ENCODE data around the gene NUDT9.
"Not testable (repeated sequence)": the region's sequence is repeated elsewhere in the genome, so short reads cannot be mapped to it uniquely, and the experiment has no call there.

The NUDT9 gene, protein sequence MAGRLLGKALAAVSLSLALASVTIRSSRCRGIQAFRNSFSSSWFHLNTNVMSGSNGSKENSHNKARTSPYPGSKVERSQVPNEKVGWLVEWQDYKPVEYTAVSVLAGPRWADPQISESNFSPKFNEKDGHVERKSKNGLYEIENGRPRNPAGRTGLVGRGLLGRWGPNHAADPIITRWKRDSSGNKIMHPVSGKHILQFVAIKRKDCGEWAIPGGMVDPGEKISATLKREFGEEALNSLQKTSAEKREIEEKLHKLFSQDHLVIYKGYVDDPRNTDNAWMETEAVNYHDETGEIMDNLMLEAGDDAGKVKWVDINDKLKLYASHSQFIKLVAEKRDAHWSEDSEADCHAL

DNA sequence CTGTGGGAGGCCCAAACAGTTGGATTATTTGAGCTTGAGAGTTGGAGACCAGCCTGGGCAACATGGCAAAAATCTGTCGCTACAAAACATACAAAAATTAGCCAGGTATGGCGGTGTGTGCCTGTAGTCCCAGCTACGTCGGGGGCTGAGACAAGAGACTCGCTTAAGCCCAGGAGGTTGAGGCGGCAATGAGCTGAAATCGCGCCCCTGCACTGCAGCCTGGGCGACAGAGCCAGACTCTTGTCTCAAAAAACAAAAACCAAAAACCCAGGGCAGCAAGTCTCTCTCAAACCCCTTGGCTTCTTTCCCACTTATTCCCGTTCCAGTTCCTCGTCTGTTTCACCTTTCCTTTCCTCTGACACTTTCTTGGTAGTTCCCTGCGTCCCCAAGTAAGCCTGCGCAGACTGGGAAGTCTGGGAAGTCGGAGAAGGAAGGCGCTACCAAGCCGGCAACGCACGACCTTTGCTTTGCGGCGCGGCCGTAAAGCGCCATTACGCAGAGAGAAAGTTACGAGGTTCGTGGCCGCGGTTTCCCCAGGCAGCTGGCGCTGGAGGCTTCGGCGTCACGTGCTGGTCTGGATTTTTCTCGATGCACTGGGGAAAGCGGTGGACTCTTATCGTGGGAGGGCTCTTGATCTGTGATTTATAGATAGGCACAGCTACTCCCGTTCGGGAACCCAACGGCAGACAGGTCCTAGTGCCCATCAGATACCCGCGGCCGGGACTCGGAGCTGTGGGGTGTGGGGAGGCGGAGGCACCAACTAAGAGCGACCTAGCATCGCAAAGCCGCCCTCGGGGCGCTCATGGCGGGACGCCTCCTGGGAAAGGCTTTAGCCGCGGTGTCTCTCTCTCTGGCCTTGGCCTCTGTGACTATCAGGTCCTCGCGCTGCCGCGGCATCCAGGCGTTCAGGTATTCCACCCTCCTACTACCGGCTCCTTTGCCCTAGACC, at the start of gene NUDT9:
Gene NUDT9, plus strand, starts transcription at position 470 of the 949 bp plus-strand sequence. Its CDS starts 333 bp downstream, at position 803.
- DNase-seq: peak; percentile 94

DNA sequence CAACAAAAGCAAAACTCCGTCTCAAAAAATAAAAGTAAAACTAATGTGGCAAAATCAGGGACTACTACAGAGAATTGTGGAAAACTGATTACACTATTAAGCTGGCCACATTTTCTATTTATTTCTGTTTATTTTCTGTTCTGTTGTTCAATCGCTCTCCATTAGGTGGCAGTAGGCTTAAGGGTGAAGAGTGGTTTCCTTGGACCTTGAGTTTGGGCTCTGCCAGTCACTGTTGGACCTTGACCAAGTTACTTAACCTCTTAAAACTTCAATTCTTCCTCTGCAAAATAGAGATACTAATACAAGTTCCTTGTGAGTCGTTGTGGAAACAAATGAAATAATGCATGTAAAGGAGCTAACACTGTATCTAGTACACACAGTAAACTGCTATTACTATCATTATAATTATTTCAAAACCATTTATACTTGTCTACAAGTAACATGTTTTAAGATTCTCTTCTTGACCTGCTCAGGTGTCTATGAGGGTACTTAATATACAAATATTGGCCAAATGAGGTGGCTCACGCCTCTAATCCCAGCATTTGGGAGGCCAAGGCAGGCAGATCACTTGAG, 46.6 kb upstream of the NUDT9 start:
- DNase-seq: peak; percentile 36

DNA sequence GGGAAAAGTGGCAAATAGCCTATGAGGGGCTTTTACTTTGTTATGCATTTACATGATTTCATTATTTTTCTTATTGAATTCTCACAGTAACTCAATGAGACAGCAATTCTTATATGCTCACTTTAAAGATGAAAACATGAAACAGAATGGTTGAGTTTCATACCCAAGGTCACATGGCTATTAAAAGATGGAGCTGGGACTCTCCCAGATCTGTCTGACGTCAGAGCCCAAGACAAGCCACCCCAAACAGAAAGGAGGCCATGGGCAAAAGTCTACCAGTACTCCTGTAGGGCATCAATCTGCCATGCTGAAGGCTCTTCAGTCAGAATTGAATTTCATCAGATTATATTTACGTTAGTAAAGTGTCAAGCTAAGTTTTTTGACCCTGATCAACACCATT, 44.6 kb upstream of the NUDT9 start:
- no peak for DNase-seq

DNA sequence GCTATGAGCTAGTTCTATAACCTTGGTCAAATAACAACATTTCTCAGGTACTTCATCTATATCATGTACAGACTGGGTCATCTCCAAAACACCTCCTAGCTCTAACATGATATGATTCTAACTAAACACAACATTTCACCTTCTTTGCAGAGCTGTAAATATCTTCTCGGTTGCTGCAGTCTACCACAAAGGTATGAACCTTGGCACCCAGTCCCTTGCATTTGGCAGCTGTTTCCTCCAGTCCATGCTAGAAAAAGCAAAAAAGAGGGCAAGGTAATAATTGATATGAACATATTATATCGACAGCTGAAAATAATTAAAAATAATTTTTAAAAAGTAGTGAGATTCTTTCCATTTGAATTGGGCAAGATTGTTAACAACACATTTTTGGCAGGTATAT, 40.3 kb upstream of the NUDT9 start:
- no peak for DNase-seq

DNA sequence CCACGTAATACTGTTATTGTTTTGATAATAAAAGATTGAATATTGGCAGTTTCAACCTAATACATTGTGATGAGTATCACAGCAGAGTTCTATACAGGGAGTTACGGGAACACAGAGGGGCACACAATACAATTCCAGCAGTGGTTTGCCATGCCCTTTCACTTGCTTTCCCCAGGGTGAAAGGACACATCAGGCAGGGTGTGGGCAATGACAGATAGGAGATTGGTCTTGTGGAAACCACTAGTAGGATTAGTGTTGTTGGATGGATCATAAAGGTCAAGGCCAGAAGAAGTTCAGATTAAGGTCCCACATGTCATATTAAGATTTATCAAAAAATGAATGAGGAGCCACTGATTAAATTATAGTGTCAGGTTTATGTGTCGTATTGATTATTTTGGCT, 39.4 kb upstream of the NUDT9 start:
- DNase-seq: no peak

DNA sequence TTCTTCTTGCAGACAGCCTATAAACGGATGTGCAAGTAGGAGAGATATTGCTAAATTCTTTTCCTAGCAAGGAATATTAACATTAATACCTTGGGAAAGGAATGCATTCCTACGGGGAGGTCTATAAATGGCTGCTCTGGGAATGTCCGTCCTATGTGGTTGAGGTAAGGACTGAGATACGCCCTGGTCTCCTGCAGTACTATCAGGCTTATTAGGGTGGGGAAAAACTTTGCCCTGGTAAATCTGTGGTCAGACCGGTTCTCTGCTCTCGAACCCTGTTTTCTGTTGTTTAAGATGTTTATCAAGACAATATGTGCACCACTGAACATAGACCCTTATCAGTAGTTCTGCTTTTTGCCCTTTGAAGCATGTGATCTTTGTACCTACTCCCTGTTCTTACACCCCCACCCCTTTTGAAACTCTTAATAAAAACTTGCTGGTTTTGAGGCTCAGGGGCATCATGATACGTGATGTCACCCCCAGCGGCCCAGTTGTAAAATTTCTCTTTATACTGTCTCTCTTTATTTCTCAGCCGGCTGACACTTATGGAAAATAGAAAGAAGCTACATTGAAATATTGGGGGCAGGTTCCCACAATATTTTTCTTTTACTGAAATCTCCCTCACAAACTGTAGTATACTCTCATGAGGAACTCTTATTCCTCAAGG, 37.8 kb upstream of the NUDT9 start:
- not testable (repeated sequence) for DNase-seq

DNA sequence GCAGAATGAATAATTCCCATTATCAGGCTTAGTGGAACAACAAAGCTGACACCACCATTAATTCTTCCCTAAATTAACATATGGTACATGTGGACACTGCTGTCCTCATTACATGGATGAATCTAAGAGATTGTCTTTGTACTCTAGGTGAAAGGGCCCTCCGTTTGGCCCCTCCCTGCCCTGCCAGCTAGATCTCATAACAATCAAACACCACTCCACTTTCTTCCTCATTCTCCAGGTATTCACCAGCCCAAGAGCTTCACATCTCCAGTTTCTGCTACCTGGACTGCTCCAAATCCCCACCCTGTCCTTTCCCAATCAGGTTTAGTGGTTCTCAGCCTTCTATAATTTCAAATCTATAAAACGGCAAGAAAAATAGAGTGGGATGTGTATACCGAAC, 35.1 kb upstream of the NUDT9 start:
- no peak for DNase-seq

DNA sequence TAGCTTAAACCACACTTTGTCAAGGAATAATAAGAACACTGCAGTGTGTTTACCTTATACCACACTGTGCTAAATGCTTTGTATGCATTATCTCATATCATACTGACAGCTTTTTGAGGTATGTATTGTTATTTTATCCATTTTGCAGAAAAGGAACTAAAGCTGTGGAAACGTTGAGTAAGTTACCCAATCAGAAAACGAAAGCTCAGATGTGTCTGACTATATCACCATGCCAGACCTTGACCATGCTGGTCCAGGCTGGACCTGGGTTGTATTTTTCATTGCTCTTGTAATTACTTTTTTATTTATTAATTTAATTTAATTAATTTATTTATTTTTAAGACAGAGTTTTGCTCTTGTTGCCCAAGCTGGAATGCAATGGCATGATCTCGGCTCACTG, 33.5 kb upstream of the NUDT9 start:
- DNase-seq: no peak

DNA sequence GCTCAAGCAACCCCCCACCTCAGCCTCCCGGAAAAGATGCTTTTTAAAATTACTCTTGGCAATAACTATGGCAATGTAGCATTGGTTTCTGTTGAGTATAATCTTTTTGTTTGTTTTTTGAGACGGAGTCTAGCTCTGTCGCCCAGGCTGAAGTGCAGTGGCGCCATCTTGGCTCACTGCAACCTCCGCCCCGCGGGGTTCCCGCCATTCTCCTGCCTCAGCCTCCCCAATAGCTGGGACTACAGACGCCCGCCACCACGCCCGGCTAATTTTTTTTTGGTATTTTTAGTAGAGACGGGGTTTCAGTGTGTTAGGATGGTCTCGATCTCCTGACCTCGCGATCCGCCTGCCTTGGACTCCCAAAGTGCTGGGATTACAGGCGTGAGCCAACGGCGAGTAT, 32.3 kb upstream of the NUDT9 start:
- DNase-seq: not testable (repeated sequence)

DNA sequence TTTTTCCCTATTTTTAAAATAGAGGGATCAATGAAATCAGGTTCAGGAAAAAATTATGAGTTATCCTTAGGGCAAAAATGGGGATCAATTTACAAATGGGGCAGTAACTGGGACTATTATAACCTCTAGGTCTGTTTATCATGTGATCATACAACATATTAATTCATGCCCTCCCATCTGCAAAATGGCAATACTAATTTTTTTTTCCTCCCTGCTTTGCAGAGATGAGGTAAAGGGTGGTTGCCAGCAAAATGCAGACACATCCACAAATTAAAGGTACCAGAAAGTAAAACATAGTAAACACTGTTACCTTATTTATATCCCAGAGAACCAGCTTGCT, 31.9 kb upstream of the NUDT9 start:
- no peak for DNase-seq

DNA sequence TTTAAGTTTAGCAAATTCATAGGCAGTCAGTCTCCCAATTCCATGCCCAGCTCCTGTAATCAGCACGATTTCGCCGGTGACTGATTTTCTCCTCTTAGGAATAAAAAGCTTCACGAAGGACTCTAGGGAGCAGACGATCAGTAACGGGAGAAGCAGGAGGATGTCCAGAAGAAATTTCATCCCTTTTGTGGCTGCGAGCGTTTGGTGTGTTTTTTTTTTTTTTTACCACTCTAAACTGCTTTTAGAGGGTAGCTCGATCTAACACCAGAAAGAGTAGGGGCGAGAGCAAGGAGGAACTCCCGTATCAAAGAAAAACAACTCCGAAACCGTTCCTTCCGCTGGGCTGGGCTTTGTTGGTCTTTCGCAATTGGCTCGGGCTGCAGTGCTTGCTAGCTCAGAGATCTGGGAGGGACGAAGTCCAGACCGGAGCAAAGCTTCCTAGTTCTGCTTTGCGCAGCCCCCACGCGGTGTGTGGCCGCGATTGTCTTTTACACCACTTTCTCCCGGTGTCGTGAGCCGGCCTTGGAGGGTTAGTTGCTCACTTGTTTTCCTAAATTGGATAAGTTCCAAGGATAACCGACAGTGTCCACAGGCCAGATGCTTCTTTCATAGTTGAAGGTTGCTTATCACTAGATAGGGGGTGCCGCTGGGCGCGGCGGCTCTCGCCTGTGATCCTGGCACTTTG, 31.3 kb upstream of the NUDT9 start, which contains the start of gene HSD17B11:
Gene HSD17B11, minus strand, starts transcription at position 298 of the 685 bp plus-strand sequence. Its CDS starts 118 bp downstream, at position 180.
- DNase-seq: peak; percentile 84

DNA sequence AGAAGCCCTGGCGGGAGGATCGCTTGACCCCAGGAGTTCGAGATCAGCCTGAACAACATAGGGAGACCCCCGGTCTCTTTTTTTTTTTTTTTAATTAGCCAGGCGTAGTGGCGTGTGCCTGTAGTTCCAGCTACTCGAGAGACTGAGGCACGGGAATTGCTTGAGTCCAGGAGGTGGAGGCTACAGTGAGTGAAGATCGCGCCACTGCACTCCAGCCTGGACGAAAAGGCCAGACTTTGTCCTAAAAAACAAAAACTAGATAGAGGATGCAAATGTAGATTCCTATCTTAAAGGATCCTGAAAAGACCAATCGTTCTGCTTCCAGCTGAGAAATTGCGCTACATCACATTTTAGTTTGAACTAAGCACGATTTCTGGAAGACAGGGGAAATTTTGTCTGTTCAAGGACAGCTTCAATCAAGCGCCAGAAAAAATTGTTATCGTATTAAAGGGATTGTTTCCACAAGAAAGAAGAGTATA, 30.8 kb upstream of the NUDT9 start:
- DNase-seq: no peak

DNA sequence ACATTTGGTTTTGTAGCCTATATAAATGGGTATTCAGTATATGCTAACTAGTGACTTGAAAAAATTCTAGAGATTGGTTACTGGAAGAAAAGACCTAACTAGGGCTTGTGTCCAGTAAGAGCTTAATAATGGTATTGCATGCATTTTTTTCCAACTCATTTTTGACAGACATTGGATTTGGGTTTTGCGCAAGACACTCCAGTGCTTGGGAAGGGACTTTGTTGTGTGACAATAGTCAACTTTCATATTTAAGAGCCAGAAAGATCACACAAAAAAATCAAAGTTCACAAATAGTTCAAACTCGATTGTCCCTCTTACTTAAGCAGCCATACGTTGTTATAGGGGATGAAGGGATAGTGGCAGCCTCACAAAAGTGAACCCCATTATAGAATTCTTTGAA, 30.2 kb upstream of the NUDT9 start:
- no peak for DNase-seq

DNA sequence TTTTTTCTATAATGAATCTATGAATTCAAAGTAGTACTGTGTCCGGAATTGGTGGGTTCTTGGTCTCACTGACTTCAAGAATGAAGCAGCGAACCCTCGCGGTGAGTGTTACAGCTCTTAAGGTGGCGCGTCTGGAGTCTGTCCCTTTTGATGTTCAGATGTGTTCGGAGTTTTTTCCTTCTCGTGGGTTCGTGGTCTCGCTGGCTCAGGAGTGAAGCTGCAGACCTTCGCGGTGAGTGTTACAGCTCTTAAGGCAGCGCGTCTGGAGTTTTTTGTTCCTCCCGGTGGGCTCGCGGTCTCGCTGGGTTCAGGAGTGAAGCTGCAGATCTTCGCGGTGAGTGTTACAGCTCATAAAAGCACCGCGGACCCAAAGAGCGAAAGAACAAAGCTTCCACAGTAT, 27.3 kb upstream of the NUDT9 start:
- DNase-seq: not testable (repeated sequence)

DNA sequence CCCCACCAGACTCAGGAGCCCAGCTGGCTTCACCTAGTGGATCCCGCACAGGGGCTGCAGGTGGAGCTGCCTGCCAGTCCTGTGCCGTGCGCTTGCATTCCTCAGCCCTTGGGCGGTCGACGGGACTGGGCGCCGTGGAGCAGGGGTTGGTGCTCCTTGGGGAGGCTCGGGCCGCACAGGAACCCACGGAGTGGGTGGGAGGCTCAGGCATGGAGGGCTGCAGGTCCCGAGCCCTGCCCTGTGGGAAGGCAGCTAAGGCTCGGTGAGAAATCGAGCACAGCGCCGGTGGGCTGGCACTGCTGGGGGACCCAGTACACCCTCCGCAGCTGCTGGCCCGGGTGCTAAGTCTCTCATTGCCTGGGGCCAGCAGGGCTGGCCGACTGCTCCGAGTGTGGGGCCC, 26.5 kb upstream of the NUDT9 start:
- not testable (repeated sequence) for DNase-seq

DNA sequence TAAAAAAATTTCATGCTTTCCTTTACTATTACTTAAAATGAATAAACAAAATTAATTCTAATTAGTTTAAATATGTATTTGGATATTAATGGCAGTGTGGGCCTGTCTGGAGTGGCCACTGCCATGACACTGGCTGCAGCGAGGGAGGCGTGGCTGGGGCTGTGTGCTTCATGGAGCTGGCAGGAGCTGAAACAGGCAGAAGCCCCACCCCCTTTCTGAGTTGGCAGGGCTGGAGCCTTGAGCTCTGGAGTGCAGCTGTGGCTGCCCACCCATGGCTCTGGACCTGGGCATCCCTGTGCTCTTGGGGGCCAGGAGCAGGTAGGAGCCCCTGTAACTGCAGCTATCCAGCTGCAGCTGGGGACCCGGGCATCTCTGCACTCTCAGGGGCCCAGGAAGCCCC, 23.2 kb upstream of the NUDT9 start:
- DNase-seq: no peak

DNA sequence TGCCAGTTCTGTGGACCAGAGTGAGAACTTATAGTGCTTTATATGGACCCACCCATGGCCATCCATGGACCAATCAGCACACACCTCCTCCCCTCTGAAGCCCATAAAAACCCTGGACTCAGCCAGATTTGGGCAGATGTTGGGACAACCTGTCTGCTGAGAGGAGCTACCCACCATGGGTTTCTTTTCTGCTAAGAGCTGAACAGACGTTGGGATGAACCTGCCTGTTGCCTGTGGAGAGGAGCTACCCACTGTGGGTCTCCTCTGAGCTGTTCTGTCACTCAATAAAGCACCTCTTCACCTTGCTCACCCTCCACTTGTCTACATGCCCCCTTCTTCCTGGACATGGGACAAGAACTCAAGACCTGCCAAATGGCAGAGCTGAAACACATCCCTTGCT, 22.4 kb upstream of the NUDT9 start:
- DNase-seq: no peak

DNA sequence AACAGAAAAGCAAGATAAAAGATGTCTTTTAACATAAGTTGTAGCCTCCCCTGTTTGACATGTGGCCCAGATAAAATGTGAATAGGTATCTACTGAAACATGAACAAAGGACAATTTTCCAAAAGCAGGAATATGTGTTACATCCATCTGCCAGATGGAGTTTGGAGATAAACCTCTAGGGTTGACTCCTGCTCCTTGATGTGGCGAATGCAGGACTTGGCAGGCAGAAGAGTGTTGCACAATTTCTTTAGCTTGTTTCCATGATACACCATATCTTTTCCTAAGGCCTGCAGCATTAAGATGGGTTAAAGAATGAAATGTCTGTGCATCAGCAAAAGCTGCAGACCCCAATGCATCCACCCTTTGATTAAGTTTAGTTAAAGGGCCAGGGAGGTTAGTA, 18.6 kb upstream of the NUDT9 start:
- DNase-seq: not testable (repeated sequence)

DNA sequence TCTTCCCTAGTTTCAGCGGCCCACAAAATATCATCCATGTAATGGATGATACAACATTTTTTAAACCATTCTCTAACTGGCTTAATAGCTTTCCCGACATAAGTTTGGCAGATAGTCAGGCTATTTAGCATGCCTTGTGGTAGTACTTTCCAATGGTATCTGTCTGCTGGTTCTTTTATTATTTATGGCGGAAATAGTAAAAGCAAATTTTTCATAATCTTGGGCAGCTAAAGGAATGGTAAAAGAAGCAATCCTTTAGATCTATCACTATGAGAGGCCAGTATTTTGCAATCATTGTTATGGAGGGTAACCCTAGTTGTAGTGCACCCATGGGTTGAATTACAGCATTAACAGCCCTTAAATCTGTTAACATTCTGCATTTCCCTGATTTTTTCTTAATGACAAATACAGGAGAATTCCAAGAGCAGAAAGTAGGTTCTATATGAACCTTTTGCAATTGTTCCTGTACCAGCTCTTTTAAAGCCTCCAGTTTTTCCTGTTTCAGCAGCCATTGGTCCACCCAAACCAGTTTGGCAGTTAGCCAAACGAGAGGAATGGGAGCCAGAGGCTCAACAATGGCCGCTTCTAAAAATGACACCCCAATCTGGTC, 17.1 kb upstream of the NUDT9 start:
- DNase-seq: no peak

DNA sequence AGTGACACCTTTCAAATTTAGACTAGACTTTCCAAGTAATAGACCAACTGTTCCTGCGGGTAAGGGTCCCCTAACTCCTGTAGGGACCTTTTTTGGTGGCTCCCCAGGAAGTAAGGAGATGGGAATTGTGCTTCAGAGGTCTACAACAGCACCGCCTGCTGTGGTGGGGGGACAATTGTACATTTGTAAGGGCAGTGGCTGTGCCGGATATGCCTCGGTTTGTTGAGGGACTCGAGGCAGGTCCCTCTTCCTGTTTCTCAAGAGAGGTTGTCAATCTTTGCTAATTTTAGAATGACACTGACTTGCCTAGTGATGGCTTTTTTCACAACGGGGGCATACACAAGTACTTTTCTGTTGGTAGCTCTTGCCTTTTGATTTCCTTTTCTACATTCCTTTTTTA, 15.9 kb upstream of the NUDT9 start:
- no peak for DNase-seq

DNA sequence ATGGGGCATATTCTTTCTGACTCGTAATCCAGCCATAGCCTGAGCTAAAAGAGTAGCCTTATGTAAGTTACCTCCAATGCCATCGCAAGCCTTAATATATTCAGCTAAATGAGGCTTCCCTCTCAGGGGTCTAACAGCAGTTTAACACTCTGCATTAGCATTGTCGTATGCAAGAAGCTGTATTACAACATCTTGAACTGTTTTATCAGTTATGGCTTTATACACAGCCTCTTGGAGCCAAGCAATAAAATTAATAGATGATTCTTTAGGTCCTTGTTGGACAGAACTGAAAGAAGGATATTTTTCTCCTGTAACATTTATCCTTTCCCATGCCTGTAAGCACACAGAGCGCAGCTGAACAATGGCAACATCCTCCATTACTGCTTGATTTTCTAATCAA, 15.5 kb upstream of the NUDT9 start:
- DNase-seq: not testable (repeated sequence)

DNA sequence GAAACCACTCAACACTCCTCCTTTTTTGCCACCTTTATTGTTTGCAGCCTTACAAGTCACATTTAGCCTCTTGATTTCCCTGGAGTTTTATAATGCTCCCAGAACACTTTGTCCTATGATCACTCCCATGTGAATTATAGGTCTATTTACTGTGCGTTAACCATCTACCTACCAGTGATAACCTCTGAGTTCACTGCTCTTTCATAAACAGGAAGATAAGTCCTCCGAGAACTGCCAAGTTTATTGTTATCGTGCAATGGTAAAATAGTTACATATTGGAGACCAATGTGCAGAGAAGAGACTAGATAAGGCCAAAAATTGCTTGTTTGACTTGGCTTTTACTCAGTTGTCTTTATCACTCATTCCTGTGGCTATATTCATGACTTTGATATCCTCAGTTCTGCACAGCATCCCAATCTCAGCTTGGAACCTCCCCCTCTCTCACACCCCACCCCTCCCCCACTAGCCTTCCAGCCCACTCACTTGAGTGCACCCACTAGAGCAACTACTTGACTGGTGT, 12.9 kb upstream of the NUDT9 start:
- no peak for DNase-seq
